ENCODE data around the gene LETM1. TPM values are rescaled to one million over a fixed set of nuclear protein-coding genes. Genes with fewer than 3 reads are reported as not detected.

Gene LETM1
- total and polyA plus RNA-seq, 12 donors = 20.7 to 117 (median 37.9) TPM

DNA sequence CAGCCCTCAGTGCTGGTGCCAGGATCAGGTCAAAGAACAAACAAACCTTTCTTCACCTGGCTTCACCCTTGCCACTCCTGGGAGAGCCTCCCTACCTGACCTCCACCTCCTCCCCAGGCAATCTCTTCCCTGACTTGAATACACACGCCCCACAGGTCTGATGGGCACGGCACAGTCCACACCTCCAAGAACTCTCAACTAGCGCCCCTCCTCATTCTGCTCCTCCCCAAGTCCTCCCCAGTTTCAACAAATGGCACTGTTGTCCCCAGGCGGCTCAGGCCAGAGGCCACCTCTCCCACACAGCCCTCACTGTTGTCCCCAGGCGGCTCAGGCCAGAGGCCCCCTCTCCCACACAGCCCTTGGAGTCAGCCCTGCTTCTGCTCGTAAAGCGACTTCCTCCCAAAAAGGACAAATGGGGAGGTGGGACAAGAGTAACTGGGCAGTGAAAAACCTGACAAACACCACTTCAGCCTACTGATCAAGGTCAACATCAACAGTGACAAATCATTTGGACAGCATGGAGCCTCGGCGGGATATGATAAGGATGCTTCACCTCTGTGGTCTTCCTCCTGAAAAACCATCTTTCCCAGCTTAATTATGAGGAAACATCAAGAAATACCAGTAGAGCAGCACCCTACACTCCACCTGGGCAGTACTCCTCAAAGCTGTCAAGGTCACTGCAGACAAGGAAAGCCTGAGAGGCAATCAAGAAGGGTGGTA is 2.9 kb downstream of the LETM1 start:
- Histone ChIP-seq H3K36me3 (replicated peaks in 1 of 2) (peaks cover 0 to 4% of the 10 kb centered on the region in 2 donors), H3K27me3 (no peaks in the 10 kb centered on the region), H3K27ac (peak overlapping the region in 2 of 5 donors; percentile 17 to 23), H3K9me3 (replicated peaks in 1 of 3) (no peaks in the 10 kb centered on the region), H3K4me3 (no peak overlapping the region), H3K4me1 (replicated peaks in 1 of 2) (peaks cover 49% of the 10 kb centered on the region in 2 donors)
- TF ChIP-seq POLR2A (IDR thresholded peaks at IDR 0.05) = no peak
- intact Hi-C loops (cut with DNase I) = no loop called here
- 69 to 82% (median 75%) methylated on average over 9 of the region's 9 CpGs for WGBS, 4 donors
- no peak for DNase-seq

DNA sequence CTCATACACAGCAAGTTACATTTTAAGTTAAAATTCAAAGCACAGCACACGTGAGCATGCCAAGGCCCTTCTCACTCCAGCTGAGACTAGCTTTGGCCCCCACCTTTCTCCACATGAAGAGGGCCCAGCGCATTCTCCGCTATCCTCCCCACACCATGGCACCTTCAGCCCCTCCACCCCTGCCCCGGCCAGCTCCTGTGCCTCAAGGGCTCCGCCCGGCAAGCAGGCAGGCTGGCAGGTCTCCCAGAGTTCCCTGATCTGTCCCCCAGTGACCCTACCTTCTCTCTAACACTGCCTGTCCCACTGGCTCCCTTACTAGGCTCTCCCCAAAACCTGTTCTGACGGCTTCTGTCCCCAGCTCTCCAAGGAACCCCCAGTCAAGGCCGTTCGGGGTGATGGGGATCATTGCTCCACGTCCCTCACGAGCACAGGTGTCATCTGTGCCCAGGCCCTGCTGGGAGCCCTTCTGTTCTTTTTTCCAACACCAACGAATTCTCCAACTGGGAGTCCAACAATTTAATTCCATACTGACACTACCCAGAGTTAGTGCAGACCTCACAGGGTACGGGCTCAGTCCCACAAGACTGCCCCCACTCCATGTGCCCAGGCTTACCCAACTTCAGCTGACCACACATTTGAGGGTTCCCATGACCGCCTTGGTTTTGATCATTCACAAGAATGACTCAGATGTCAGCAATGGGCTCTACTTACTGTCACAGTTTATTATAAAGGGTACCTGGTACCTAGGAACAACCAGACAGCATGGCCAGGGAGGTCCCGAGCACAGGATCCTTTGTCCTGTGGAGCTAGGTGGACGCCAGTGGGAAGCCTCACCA is 4.2 kb downstream of the LETM1 start:
- Histone ChIP-seq H3K9me3 (replicated peaks in 1 of 3) (no peaks in the 10 kb centered on the region), H3K27me3 (no peaks in the 10 kb centered on the region), H3K36me3 (replicated peaks in 1 of 2) (peaks cover 0 to 16% of the 10 kb centered on the region in 2 donors), H3K4me1 (replicated peaks in 1 of 2) (peaks cover 43 to 44% of the 10 kb centered on the region in 2 donors), H3K4me3 (no peak overlapping the region), H3K27ac (peak overlapping the region in 4 of 5 donors; percentile 41 to 83 (median 72))
- WGBS, 4 donors = 64 to 74% (median 67%) methylated on average over 10 to 16 of the region's 16 CpGs
- TF ChIP-seq POLR2A (IDR thresholded peaks at IDR 0.05) (no peak), CTCF (IDR thresholded peaks at IDR 0.05) (no peak)
- peak; percentile 48 to 82 (median 70) for DNase-seq
- intact Hi-C loops (cut with DNase I) = no loop called here

- 34 to 51% (median 39%) methylated on average over 3 to 11 of the region's 11 CpGs for WGBS, 4 donors
- DNase-seq = peak in 6 of 7 donors; percentile 54 to 67 (median 62)
- Histone ChIP-seq H3K27me3 (no peaks in the 10 kb centered on the region), H3K9me3 (replicated peaks in 1 of 3) (no peaks in the 10 kb centered on the region), H3K4me1 (replicated peaks in 1 of 2) (peaks cover 39% of the 10 kb centered on the region in 2 donors), H3K27ac (peak overlapping the region in 4 of 5 donors; percentile 41 to 83 (median 72)), H3K36me3 (replicated peaks in 1 of 2) (peaks cover 0 to 20% of the 10 kb centered on the region in 2 donors), H3K4me3 (no peak overlapping the region)
- intact Hi-C loops (cut with DNase I) = no loop called here
- TF ChIP-seq CTCF (IDR thresholded peaks at IDR 0.05) (peak in 1 of 6 experiments; percentile 15), POLR2A (IDR thresholded peaks at IDR 0.05) (no peak)
Observed at GRCh38 chr4:1851160-1851559, 4.8 kb downstream of the LETM1 start.

DNA sequence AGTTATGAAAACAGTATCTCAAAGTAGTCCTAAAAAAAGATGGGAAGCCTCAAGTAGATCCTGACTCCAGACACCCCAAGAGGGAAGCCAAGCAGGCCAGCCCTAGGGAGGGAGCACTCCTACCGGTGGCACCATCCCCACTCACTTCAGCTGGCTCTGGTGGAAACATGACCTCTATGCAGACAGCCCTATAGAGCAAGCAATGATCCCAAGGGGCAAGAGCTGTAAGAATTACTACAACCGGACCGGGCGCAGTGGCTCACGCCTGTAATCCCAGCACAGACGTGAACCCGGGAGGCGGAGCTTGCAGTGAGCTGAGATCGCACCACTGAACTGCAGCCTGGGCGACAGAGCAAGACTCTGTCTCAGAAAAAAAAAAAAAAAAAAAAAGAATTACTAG is 5.7 kb downstream of the LETM1 start:
- Histone ChIP-seq H3K27me3 (no peaks in the 10 kb centered on the region), H3K4me1 (replicated peaks in 1 of 2) (peaks cover 38 to 39% of the 10 kb centered on the region in 2 donors)
- intact Hi-C loops (cut with DNase I) = no loop called here

More for the DNA sequence above, 5.7 kb downstream of the LETM1 start:
- Histone ChIP-seq H3K27ac (peak overlapping the region in 1 of 5 donors; percentile 73), H3K4me3 (no peak overlapping the region), H3K9me3 (replicated peaks in 1 of 3) (no peaks in the 10 kb centered on the region), H3K36me3 (replicated peaks in 1 of 2) (peaks cover 0 to 20% of the 10 kb centered on the region in 2 donors)
- TF ChIP-seq POLR2A (IDR thresholded peaks at IDR 0.05) (no peak), CTCF (IDR thresholded peaks at IDR 0.05) (no peak)
- 89 to 92% (median 91%) methylated on average over 7 to 10 of the region's 10 CpGs for WGBS, 4 donors
- DNase-seq = no peak

Data from adrenal gland (tissue), 12 donors.